GM12878 (cell line): ENCODE data around the gene ZNF662. TPM values are rescaled to one million over a fixed set of nuclear protein-coding genes. Genes with fewer than 3 reads are reported as not detected.

ENCODE experiments used
- ATAC-seq: fragments of 200-7000 bp; cut with Tn5 transposase; 3 replicates; pipeline ENCODE4 v1.9.1; 2020; ENCODE audit warnings: mild to moderate bottlenecking, moderate library complexity
- BruUV-seq: library from RNA; stranded (reverse); fragments of 400-500 nt; replicated peaks from 2 replicates; lab custom pipeline; 2021; lab: Mats Ljungman, UMichigan
- CTCF ChIA-PET: fragments of 300-600 bp; sonication (Branson Sonifier 250); formaldehyde crosslinking; extraction: SDS; loops from one replicate; lab custom pipeline; 2021; ENCODE audit warnings: inconsistent platforms; lab: Yijun Ruan, JAX
- POLR2A ChIA-PET: fragments of 350-600 bp; formaldehyde crosslinking; extraction: SDS; loops from one replicate; lab custom pipeline; 2021; ENCODE audit warnings: inconsistent platforms; lab: Charles Lee
- RAD21 ChIA-PET: fragments of 300-600 bp; sonication (Branson Sonifier 250); formaldehyde crosslinking; loops from one replicate; lab custom pipeline; 2023; ENCODE audit warnings: antibody characterized with exemption; ENCODE audit not compliant: unreplicated experiment; lab: Charles Lee
- SMC1A ChIA-PET: fragments of 300-600 bp; sonication (Branson Sonifier 250); formaldehyde crosslinking; loops from one replicate; lab custom pipeline; 2023; ENCODE audit not compliant: unreplicated experiment, uncharacterized antibody; lab: Charles Lee
- DNase-seq: peaks from one replicate; pipeline ENCODE4 v3.0.0-alpha.2; 2011; ENCODE audit warnings: low read depth, low spot score
- FAIRE-seq: peaks from 3 replicates; lab custom pipeline; 2011; peaks lifted over from hg19 to GRCh38; lab: Jason Lieb, UNC
- H2AFZ ChIP-seq: 2 replicates; pipeline ENCODE4 v1.6.0; 2011; ENCODE audit warnings: low read depth, low read length, control low read depth; ENCODE audit not compliant: control insufficient read depth
- H3K27ac ChIP-seq: 2 replicates; pipeline ENCODE4 v1.5.1; 2011; ENCODE audit warnings: control low read depth; ENCODE audit not compliant: control insufficient read depth, insufficient read depth
- H3K27me3 ChIP-seq, 2 experiments: replicated peaks in 1 of 2; 2 replicates each; pipeline versions ENCODE4 v1.6.0 to v1.6.1; 2011; ENCODE audit warnings: low read length in 1 of 2; ENCODE audit not compliant: control insufficient read depth in 2 of 2, insufficient read depth in 2 of 2
- H3K36me3 ChIP-seq, 2 experiments: 2 replicates each; pipeline ENCODE4 v1.5.1; 2011; ENCODE audit warnings: low read length in 1 of 2; ENCODE audit not compliant: control insufficient read depth in 2 of 2, insufficient read depth in 2 of 2
- H3K4me1 ChIP-seq: 2 replicates; pipeline ENCODE4 v1.6.1; 2011; ENCODE audit warnings: mild to moderate bottlenecking, low read length, moderate library complexity, mixed read lengths; ENCODE audit not compliant: control insufficient read depth, insufficient read depth
- H3K4me2 ChIP-seq: 2 replicates; pipeline ENCODE4 v1.6.0; 2011; ENCODE audit warnings: control low read depth; ENCODE audit not compliant: control insufficient read depth, insufficient read depth
- H3K4me3 ChIP-seq: fragments of 200-600 bp; sonication (generic); 2 replicates; pipeline ENCODE4 v1.5.1; 2016
- H3K79me2 ChIP-seq: 2 replicates; pipeline ENCODE4 v1.6.0; 2011; ENCODE audit warnings: low read length; ENCODE audit not compliant: control insufficient read depth, insufficient read depth
- H3K9ac ChIP-seq: 2 replicates; pipeline ENCODE4 v1.8.0; 2011; ENCODE audit warnings: low read length, control low read depth, mixed read lengths; ENCODE audit not compliant: control insufficient read depth, insufficient read depth
- H3K9me3 ChIP-seq: replicated peaks from 3 replicates; pipeline ENCODE4 v1.5.1; 2011; ENCODE audit warnings: mild to moderate bottlenecking, low read length; ENCODE audit not compliant: control insufficient read depth, insufficient read depth
- H4K20me1 ChIP-seq: 2 replicates; pipeline ENCODE4 v1.6.0; 2011; ENCODE audit not compliant: control insufficient read depth, insufficient read depth
- MYC ChIP-seq: IDR thresholded peaks from 2 replicates; pipeline ENCODE4 v1.6.1; 2011; ENCODE audit warnings: mild to moderate bottlenecking, low read length, moderate library complexity, inconsistent platforms; ENCODE audit not compliant: insufficient read depth, insufficient replicate concordance, insufficient read length, severe bottlenecking
- REST ChIP-seq: IDR thresholded peaks from 2 replicates; pipeline ENCODE4 v1.6.1; 2012; ENCODE audit warnings: mild to moderate bottlenecking, low read depth, low read length
- WGBS: methylation state at CpG from one replicate; pipeline ENCODE4 v1.1.6; 2016; ENCODE audit warnings: low lambda C conversion rate; ENCODE audit not compliant: insufficient replicate concordance, insufficient coverage; ENCODE audit errors: missing lambda C conversion rate; 5-methylcytosine and 5-hydroxymethylcytosine counted together
- in situ Hi-C: fragments of 300-500 bp; cut with MboI; formaldehyde crosslinking; loops from 9 replicates; pipeline ENCODE4 v1.14.3; 2018; ENCODE audit warnings: mixed read lengths
- intact Hi-C: fragments of 100-400 bp; cut with micrococcal nuclease; formaldehyde crosslinking; loops from one replicate; pipeline ENCODE4 v1.14.2; 2022; ENCODE audit not compliant: unreplicated experiment
- polyA plus RNA-seq, 11 experiments: library from polyadenylated mRNA; depleted of rRNA in 4 of 11; unstranded in 6 of 11; stranded (reverse) in 5 of 11; fragments of >200 nt; fragmentation: Nextera tagmentation in 4 of 11; fragmentation: Illumina TruSeq in 1 of 11; extraction: Ambion mirVana in 4 of 11; extraction: Trizol in 1 of 11; gene quantifications; 1 replicate in 1 of 11; 2 replicates in 10 of 11; pipeline versions ENCODE4 v1.2.1 to v1.2.3, GENCODE V29; 2011 to 2016; ENCODE audit warnings: inconsistent platforms in 2 of 11, missing spikeins in 2 of 11, low read depth in 1 of 11
- total RNA-seq, 4 experiments: library from RNA; depleted of rRNA in 3 of 4; stranded (reverse); fragments of >200 nt in 3 of 4; fragmentation: Illumina TruSeq in 1 of 4; extraction: Trizol in 1 of 4; gene quantifications; 2 replicates each; pipeline versions ENCODE4 v1.2.1 to v1.2.3, GENCODE V29; 2013 to 2021

The ZNF662 gene
- total and polyA plus RNA-seq, 10 of the 15 experiments (the other 5 are each of a cell fraction or from before 2014, with no cell fraction given) = not detected

- POLR2A ChIA-PET = no interaction called here
- no peak for DNase-seq
- Histone ChIP-seq H3K27ac (no peak overlapping the region), H3K4me2 (no peak overlapping the region), H3K4me1 (no peaks in the 10 kb centered on the region), H3K27me3 (no peaks in the 10 kb centered on the region), H2AFZ (no peak overlapping the region), H3K9ac (no peak overlapping the region), H3K36me3 (no peaks in the 10 kb centered on the region), H3K79me2 (no peaks in the 10 kb centered on the region), H3K9me3 (no peaks in the 10 kb centered on the region), H3K4me3 (no peak overlapping the region), H4K20me1 (no peaks in the 10 kb centered on the region)
- RAD21 ChIA-PET = interaction anchor here (1.7 to 2.6 kb wide), 2 partner anchors 127 to 544 kb away, joined by 4 to 37 read pairs; no protein-coding TSS in a partner anchor
- no TSS peak for BruUV-seq
- no peak for FAIRE-seq
- ATAC-seq = no peak
- WGBS = 8% methylated on average over 5 of the region's 5 CpGs
- TF ChIP-seq MYC (no peak), REST (peak; percentile 74; the same call in 1 of the 2 replicates)
- in situ Hi-C loops (loop anchor here (10.0 kb wide), 2 partner anchors 415 to 545 kb away; no protein-coding TSS in a partner anchor), intact Hi-C loops (loop anchor here (2.0 kb wide), 1 partner anchor 419 kb away; no protein-coding TSS in a partner anchor)
- CTCF ChIA-PET = interaction anchor here (0.7 to 5.6 kb wide), 13 partner anchors 19 to 543 kb away, joined by 3 to 87 read pairs (median 11); no protein-coding TSS in a partner anchor
- SMC1A ChIA-PET = interaction anchor here (1.2 to 3.8 kb wide), 7 partner anchors 42 to 211 kb away, joined by 3 to 42 read pairs (median 4); no protein-coding TSS in a partner anchor
Measured at GRCh38 chr3:42960282-42960681, 54.3 kb downstream of the ZNF662 start.
